ENCODE data around the gene GPR135. TPM values are rescaled to one million over a fixed set of nuclear protein-coding genes. Genes with fewer than 3 reads are reported as not detected.
"Not testable (repeated sequence)": the region's sequence is repeated elsewhere in the genome, so short reads cannot be mapped to it uniquely, and the experiment has no call there.

GPR135 gene
- total RNA-seq, 1 donor from 2014 or later = 4.7 TPM

DNA sequence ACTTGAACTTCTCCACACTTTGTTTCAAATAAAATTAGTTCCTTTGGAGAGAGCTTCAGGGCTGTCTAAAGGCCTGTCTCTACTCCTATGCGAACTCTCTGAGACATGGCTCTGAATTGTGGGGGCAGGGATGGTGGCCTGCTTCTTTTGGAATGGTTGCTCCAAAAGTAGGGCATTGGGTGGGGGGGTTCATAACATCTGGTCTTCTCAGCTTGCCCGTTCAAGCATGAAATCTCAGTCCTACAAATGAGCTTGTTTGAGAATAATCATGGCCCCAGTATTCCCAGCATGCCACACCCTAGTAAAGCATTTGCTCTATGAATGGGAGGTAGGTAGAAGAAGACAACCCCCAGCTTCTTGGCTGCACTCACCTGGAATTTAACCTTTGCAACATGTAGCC lies 6.7 kb downstream of the GPR135 start:
- no peak for DNase-seq (ENCODE audit: low spot score in 2 of 2)
- intact Hi-C loops (cut with DNase I) = no loop called here
- TF ChIP-seq CTCF (IDR thresholded peaks at IDR 0.05) = no peak
- Histone ChIP-seq H3K4me1 (peaks cover 0 to 14% of the 10 kb centered on the region in 2 donors), H3K4me3 (no peak overlapping the region), H3K27ac (no peak overlapping the region), H3K27me3 (no peaks in the 10 kb centered on the region), H3K9me3 (no peaks in the 10 kb centered on the region), H3K36me3 (no peaks in the 10 kb centered on the region)

DNA sequence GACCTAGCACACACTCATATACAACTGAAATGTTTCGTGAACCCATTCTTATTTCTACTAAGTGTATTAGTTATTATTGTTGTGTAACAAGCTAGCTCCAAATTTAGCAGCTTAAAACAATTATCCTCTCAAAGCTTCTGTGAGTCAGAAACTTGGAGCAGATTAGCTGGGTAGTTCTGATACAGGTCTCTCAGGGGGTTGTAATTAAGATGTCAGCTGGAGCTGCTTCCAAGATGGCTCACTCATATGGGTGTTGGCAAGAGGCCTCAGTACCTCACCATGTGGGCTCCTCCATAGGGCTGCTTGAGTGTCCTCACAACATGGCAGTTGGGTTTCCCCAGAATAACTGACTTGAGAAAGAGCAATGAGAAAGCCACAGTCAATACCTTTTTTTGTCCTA lies 9.8 kb downstream of the GPR135 start:
- Histone ChIP-seq H3K4me1 (peaks cover 0 to 14% of the 10 kb centered on the region in 2 donors), H3K36me3 (no peaks in the 10 kb centered on the region), H3K9me3 (no peaks in the 10 kb centered on the region), H3K27ac (peak overlapping the region; percentile 76 to 89), H3K4me3 (no peak overlapping the region), H3K27me3 (no peaks in the 10 kb centered on the region)
- no peak for TF ChIP-seq CTCF (IDR thresholded peaks at IDR 0.05)
- intact Hi-C loops (cut with DNase I) = no loop called here
- DNase-seq (ENCODE audit: low spot score in 2 of 2) = no peak

GRCh38 chr14:59454139-59454538 lies 11.0 kb downstream of the GPR135 start:
- intact Hi-C loops (cut with DNase I) = no loop called here
- Histone ChIP-seq H3K9me3 (no peaks in the 10 kb centered on the region), H3K4me3 (no peak overlapping the region), H3K4me1 (peaks cover 0 to 14% of the 10 kb centered on the region in 2 donors), H3K36me3 (no peaks in the 10 kb centered on the region), H3K27ac (peak overlapping the region; percentile 80 to 89), H3K27me3 (no peaks in the 10 kb centered on the region)
- no peak for TF ChIP-seq CTCF (IDR thresholded peaks at IDR 0.05)
- peak; percentile 36 to 83 for DNase-seq (ENCODE audit: low spot score in 2 of 2)

GRCh38 chr14:59451849-59452248 lies 13.3 kb downstream of the GPR135 start:
- Histone ChIP-seq H3K27ac (no peak overlapping the region), H3K9me3 (no peaks in the 10 kb centered on the region), H3K36me3 (no peaks in the 10 kb centered on the region), H3K4me3 (no peak overlapping the region), H3K4me1 (peaks cover 0 to 14% of the 10 kb centered on the region in 2 donors), H3K27me3 (no peaks in the 10 kb centered on the region)
- no peak for TF ChIP-seq CTCF (IDR thresholded peaks at IDR 0.05)
- intact Hi-C loops (cut with DNase I) = no loop called here
- DNase-seq (ENCODE audit: low spot score in 2 of 2) = no peak

- no peak overlapping the region for H3K27ac ChIP-seq
- H3K27me3 ChIP-seq = no peaks in the 10 kb centered on the region
- intact Hi-C loops (cut with DNase I) = no loop called here
- no peaks in the 10 kb centered on the region for H3K9me3 ChIP-seq
- H3K4me3 ChIP-seq = no peak overlapping the region
- no peaks in the 10 kb centered on the region for H3K36me3 ChIP-seq
- no peak for DNase-seq (ENCODE audit: low spot score in 2 of 2)
- H3K4me1 ChIP-seq = peaks cover 0 to 14% of the 10 kb centered on the region in 2 donors
- no peak for TF ChIP-seq CTCF (IDR thresholded peaks at IDR 0.05)
Observed at GRCh38 chr14:59450716-59451115, 14.5 kb downstream of the GPR135 start.

- H3K9me3 ChIP-seq; H3K4me3 ChIP-seq; DNase-seq (ENCODE audit: low spot score in 2 of 2); H3K4me1 ChIP-seq; H3K27me3 ChIP-seq; H3K27ac ChIP-seq; H3K36me3 ChIP-seq; intact Hi-C loops (cut with DNase I): not testable (repeated sequence)
Observed at GRCh38 chr14:59448673-59449072, 16.5 kb downstream of the GPR135 start.

Measured in ascending aorta (tissue), 2 donors.